ENCODE data around the gene HSD17B12.

The HSD17B12 gene

GRCh38 chr11:43852057-43852636 lies 171.6 kb downstream of the HSD17B12 start:
- Histone ChIP-seq H3K9ac (ENCODE audit: low read length) (no peak overlapping the region), H3K79me2 (ENCODE audit: low read length) (no peaks in the 10 kb centered on the region), H4K20me1 (ENCODE audit: insufficient read depth, low read length) (no peaks in the 10 kb centered on the region), H3K36me3 (replicated peaks; ENCODE audit: insufficient read depth, low read length) (no peaks in the 10 kb centered on the region), H3K27me3 (replicated peaks; ENCODE audit: insufficient read depth, low read length) (no peaks in the 10 kb centered on the region), H3K9me3 (replicated peaks; ENCODE audit: insufficient read depth, low read length) (no peaks in the 10 kb centered on the region), H2AFZ (ENCODE audit: low read length) (no peak overlapping the region), H3K9me2 (replicated peaks; ENCODE audit: insufficient read depth, low read length) (no peaks in the 10 kb centered on the region), H3F3A (ENCODE audit: insufficient read depth, low read length) (no peaks in the 10 kb centered on the region), H3K4me2 (ENCODE audit: low read depth, low read length) (no peak overlapping the region), H3K4me3 (ENCODE audit: low read length) (no peak overlapping the region), H3K27ac (ENCODE audit: low read length) (no peak overlapping the region), H3K4me1 (ENCODE audit: low read length) (no peaks in the 10 kb centered on the region)
- DNase-seq = peak; percentile 67
- TF ChIP-seq EZH2phosphoT487 (IDR thresholded peaks at IDR 0.05; ENCODE audit: low read length) (no peak), EZH2 (optimal IDR thresholded peaks at IDR 0.05; ENCODE audit: low read depth, low read length) (no peak), CTCF (IDR thresholded peaks at IDR 0.05; ENCODE audit: low read length) (peak; percentile 82)

- DNase-seq = no peak
- Histone ChIP-seq H3K9me2 (replicated peaks; ENCODE audit: insufficient read depth, low read length) (no peaks in the 10 kb centered on the region), H3K27me3 (replicated peaks; ENCODE audit: insufficient read depth, low read length) (no peaks in the 10 kb centered on the region), H2AFZ (ENCODE audit: low read length) (no peak overlapping the region), H3K4me1 (ENCODE audit: low read length) (no peaks in the 10 kb centered on the region), H3F3A (ENCODE audit: insufficient read depth, low read length) (no peaks in the 10 kb centered on the region), H3K27ac (ENCODE audit: low read length) (no peak overlapping the region), H3K36me3 (replicated peaks; ENCODE audit: insufficient read depth, low read length) (no peaks in the 10 kb centered on the region; the same call in 1 of the 2 replicates), H3K9me3 (replicated peaks; ENCODE audit: insufficient read depth, low read length) (no peaks in the 10 kb centered on the region), H3K9ac (ENCODE audit: low read length) (no peak overlapping the region), H3K79me2 (ENCODE audit: low read length) (no peaks in the 10 kb centered on the region), H3K4me3 (ENCODE audit: low read length) (no peak overlapping the region), H4K20me1 (ENCODE audit: insufficient read depth, low read length) (no peaks in the 10 kb centered on the region), H3K4me2 (ENCODE audit: low read depth, low read length) (no peak overlapping the region)
- TF ChIP-seq EZH2 (optimal IDR thresholded peaks at IDR 0.05; ENCODE audit: low read depth, low read length) = no peak
- TF ChIP-seq EZH2phosphoT487 (IDR thresholded peaks at IDR 0.05; ENCODE audit: low read length) = no peak
These were observed 173.2 kb downstream of the HSD17B12 start for GRCh38 chr11:43853781-43854180.

GRCh38 chr11:43856993-43857392 lies 176.5 kb downstream of the HSD17B12 start:
- no peak for TF ChIP-seq EZH2phosphoT487 (IDR thresholded peaks at IDR 0.05; ENCODE audit: low read length)
- no peak for TF ChIP-seq CTCF (IDR thresholded peaks at IDR 0.05; ENCODE audit: low read length)
- no peak for TF ChIP-seq EZH2 (optimal IDR thresholded peaks at IDR 0.05; ENCODE audit: low read depth, low read length)
- Histone ChIP-seq H3K9ac (ENCODE audit: low read length) (no peak overlapping the region), H4K20me1 (ENCODE audit: insufficient read depth, low read length) (no peaks in the 10 kb centered on the region), H3K27ac (ENCODE audit: low read length) (no peak overlapping the region), H3K4me2 (ENCODE audit: low read depth, low read length) (no peak overlapping the region), H3K4me3 (ENCODE audit: low read length) (no peak overlapping the region), H3K27me3 (replicated peaks; ENCODE audit: insufficient read depth, low read length) (no peaks in the 10 kb centered on the region), H3K9me2 (replicated peaks; ENCODE audit: insufficient read depth, low read length) (no peaks in the 10 kb centered on the region), H3F3A (ENCODE audit: insufficient read depth, low read length) (no peaks in the 10 kb centered on the region), H2AFZ (ENCODE audit: low read length) (no peak overlapping the region), H3K9me3 (replicated peaks; ENCODE audit: insufficient read depth, low read length) (no peaks in the 10 kb centered on the region), H3K79me2 (ENCODE audit: low read length) (no peaks in the 10 kb centered on the region), H3K4me1 (ENCODE audit: low read length) (no peaks in the 10 kb centered on the region), H3K36me3 (replicated peaks; ENCODE audit: insufficient read depth, low read length) (no peaks in the 10 kb centered on the region; the same call in 1 of the 2 replicates)
- DNase-seq = no peak

GRCh38 chr11:43861141-43861540 lies 180.6 kb downstream of the HSD17B12 start:
- no peaks in the 10 kb centered on the region for H3K9me2 ChIP-seq (replicated peaks; ENCODE audit: insufficient read depth, low read length)
- no peaks in the 10 kb centered on the region for H3K9me3 ChIP-seq (replicated peaks; ENCODE audit: insufficient read depth, low read length)
- no peaks in the 10 kb centered on the region for H3K79me2 ChIP-seq (ENCODE audit: low read length)
- no peaks in the 10 kb centered on the region for H3K4me1 ChIP-seq (ENCODE audit: low read length)
- H3F3A ChIP-seq (ENCODE audit: insufficient read depth, low read length) = no peaks in the 10 kb centered on the region
- no peaks in the 10 kb centered on the region for H4K20me1 ChIP-seq (ENCODE audit: insufficient read depth, low read length)
- H3K27ac ChIP-seq (ENCODE audit: low read length) = no peak overlapping the region
- no peak for DNase-seq
- H3K9ac ChIP-seq (ENCODE audit: low read length) = no peak overlapping the region
- H3K27me3 ChIP-seq (replicated peaks; ENCODE audit: insufficient read depth, low read length) = no peaks in the 10 kb centered on the region
- no peak for TF ChIP-seq EZH2 (optimal IDR thresholded peaks at IDR 0.05; ENCODE audit: low read depth, low read length)
- no peak for TF ChIP-seq CTCF (IDR thresholded peaks at IDR 0.05; ENCODE audit: low read length)
- no peak for TF ChIP-seq EZH2phosphoT487 (IDR thresholded peaks at IDR 0.05; ENCODE audit: low read length)
- no peak overlapping the region for H3K4me2 ChIP-seq (ENCODE audit: low read depth, low read length)
- no peak overlapping the region for H3K4me3 ChIP-seq (ENCODE audit: low read length)
- no peaks in the 10 kb centered on the region; the same call in 1 of the 2 replicates for H3K36me3 ChIP-seq (replicated peaks; ENCODE audit: insufficient read depth, low read length)
- no peak overlapping the region for H2AFZ ChIP-seq (ENCODE audit: low read length)

Data from MM.1S (cell line).